Endodermal cell (in vitro differentiated cells): ENCODE results near the gene USP49. TPM values are rescaled to one million over a fixed set of nuclear protein-coding genes. Genes with fewer than 3 reads are reported as not detected.
A peak's percentile ranks its signal among the peaks of the same experiment; 100 is the strongest.

Experiments
- DNase-seq: peaks from one replicate; pipeline ENCODE4 v3.0.0-alpha.2; 2017
- H3K27ac ChIP-seq: 2 replicates; pipeline ENCODE4 v1.5.1; 2013; ENCODE audit warnings: mild to moderate bottlenecking, low read depth, low read length, moderate library complexity
- H3K27me3 ChIP-seq: 2 replicates; pipeline ENCODE4 v1.6.1; 2013; ENCODE audit warnings: mild to moderate bottlenecking, low read length, moderate library complexity; ENCODE audit not compliant: insufficient read depth, control insufficient read depth, poor library complexity, severe bottlenecking
- H3K36me3 ChIP-seq: 2 replicates; pipeline ENCODE4 v1.7.0; 2013; ENCODE audit warnings: mild to moderate bottlenecking, low read length, moderate library complexity; ENCODE audit not compliant: control insufficient read depth, insufficient read depth
- H3K4me1 ChIP-seq: one replicate; pipeline ENCODE4 v1.7.0; 2013; ENCODE audit warnings: low read length; ENCODE audit not compliant: control insufficient read depth, insufficient read depth
- H3K4me3 ChIP-seq: 2 replicates; pipeline ENCODE4 v1.5.1; 2013; ENCODE audit warnings: mild to moderate bottlenecking, low read length, moderate library complexity
- H3K9ac ChIP-seq: 2 replicates; pipeline ENCODE4 v1.6.1; 2013; ENCODE audit warnings: mild to moderate bottlenecking, low read length, moderate library complexity; ENCODE audit not compliant: poor library complexity, severe bottlenecking; ENCODE audit errors: extremely low read depth
- H3K9me3 ChIP-seq: 2 replicates; pipeline ENCODE4 v1.6.1; 2013; ENCODE audit warnings: mild to moderate bottlenecking, low read length, moderate library complexity; ENCODE audit not compliant: control insufficient read depth
- H3K27ac Mint-ChIP-seq: 2 replicates; pipeline ENCODE4 v1.8.0; 2020; ENCODE audit warnings: mixed read lengths
- H3K27me3 Mint-ChIP-seq: 2 replicates; pipeline ENCODE4 v1.8.0; 2021; ENCODE audit warnings: mild to moderate bottlenecking, mixed read lengths; ENCODE audit not compliant: insufficient read depth
- H3K36me3 Mint-ChIP-seq: 2 replicates; pipeline ENCODE4 v1.8.0; 2020; ENCODE audit warnings: low read depth, mixed read lengths
- H3K4me1 Mint-ChIP-seq: 2 replicates; pipeline ENCODE4 v1.8.0; 2020; ENCODE audit warnings: mixed read lengths
- H3K4me3 Mint-ChIP-seq: 2 replicates; pipeline ENCODE4 v1.8.0; 2020; ENCODE audit warnings: mild to moderate bottlenecking, moderate library complexity, mixed read lengths
- H3K9me3 Mint-ChIP-seq: 2 replicates; pipeline ENCODE4 v1.8.0; 2020; ENCODE audit warnings: mild to moderate bottlenecking, mixed read lengths
- CTCF ChIP-seq: fragments of 200-600 bp; sonication (generic); conservative IDR thresholded peaks from 2 replicates; pipeline ENCODE4 v1.5.0; 2021; ENCODE audit warnings: antibody characterized with exemption, mild to moderate bottlenecking
- WGBS, 2 experiments: methylation state at CpG; one replicate each; pipeline versions ENCODE4 v1.1.5 to v1.1.7; 2013; ENCODE audit warnings: missing lambda C conversion rate in 2 of 2, mixed read lengths in 1 of 2; ENCODE audit not compliant: insufficient coverage in 1 of 2, insufficient read length in 1 of 2; 5-methylcytosine and 5-hydroxymethylcytosine counted together
- total RNA-seq, 2 donors: library from RNA; stranded (reverse); fragmentation: NEBNext Ultra II Directional in 1 of 2; extraction: Animal tissue kit (Norgen Biotek cat#: 25700) in 1 of 2; gene quantifications; 2 replicates in 1 of 2; 3 replicates in 1 of 2; pipeline ENCODE4 v1.2.1, GENCODE V29; 2021

The USP49 gene
- total RNA-seq, 2 donors from 2014 or later: 14.0 to 18.9 TPM

GRCh38 chr6:41763470-41763869 lies 131.7 kb downstream of the USP49 start:
- no peak overlapping the region for H3K4me3 Mint-ChIP-seq
- H3K9ac ChIP-seq: no peak overlapping the region
- H3K27me3 ChIP-seq: no peaks in the 10 kb centered on the region
- H3K9me3 ChIP-seq: no peaks in the 10 kb centered on the region
- H3K4me1 Mint-ChIP-seq: no peaks in the 10 kb centered on the region
- H3K27me3 Mint-ChIP-seq: peaks cover 3% of the 10 kb centered on the region
- H3K9me3 Mint-ChIP-seq: no peaks in the 10 kb centered on the region
- peaks cover 3% of the 10 kb centered on the region for H3K4me1 ChIP-seq
- no peaks in the 10 kb centered on the region for H3K36me3 ChIP-seq
- no peak overlapping the region for H3K27ac Mint-ChIP-seq
- 66 to 83% methylated on average over 2 of the region's 2 CpGs for WGBS, 2 experiments
- no peak overlapping the region for H3K27ac ChIP-seq
- DNase-seq: no peak
- no peak overlapping the region for H3K4me3 ChIP-seq
- TF ChIP-seq CTCF: no peak
- H3K36me3 Mint-ChIP-seq: no peaks in the 10 kb centered on the region

- Mint-ChIP-seq H3K9me3 (no peaks in the 10 kb centered on the region), H3K27ac (peak overlapping the region; percentile 65)
Measured at GRCh38 chr6:41759905-41760579, 135.1 kb downstream of the USP49 start.

GRCh38 chr6:41759106-41759904 lies 135.9 kb downstream of the USP49 start:
- H3K4me1 Mint-ChIP-seq: no peaks in the 10 kb centered on the region
- DNase-seq: no peak
- no peaks in the 10 kb centered on the region for H3K9me3 Mint-ChIP-seq
- H3K9ac ChIP-seq: no peak overlapping the region
- H3K4me3 Mint-ChIP-seq: no peak overlapping the region
- no peaks in the 10 kb centered on the region for H3K9me3 ChIP-seq
- H3K4me1 ChIP-seq: peaks cover 7% of the 10 kb centered on the region
- H3K36me3 ChIP-seq: no peaks in the 10 kb centered on the region
- no peak overlapping the region for H3K4me3 ChIP-seq
- no peak for TF ChIP-seq CTCF
- H3K27me3 ChIP-seq: no peaks in the 10 kb centered on the region
- H3K36me3 Mint-ChIP-seq: no peaks in the 10 kb centered on the region
- no peak overlapping the region for H3K27ac Mint-ChIP-seq
- no peak overlapping the region for H3K27ac ChIP-seq
- H3K27me3 Mint-ChIP-seq: peaks cover 7% of the 10 kb centered on the region
- WGBS, 2 experiments: 89 to 94% methylated on average over 4 to 13 of the region's 13 CpGs

More at GRCh38 chr6:41759905-41760579, 135.1 kb downstream of the USP49 start:
- Histone ChIP-seq H3K9me3 (no peaks in the 10 kb centered on the region), H3K4me3 (no peak overlapping the region), H3K27me3 (no peaks in the 10 kb centered on the region), H3K9ac (no peak overlapping the region), H3K27ac (no peak overlapping the region), H3K4me1 (peaks cover 7% of the 10 kb centered on the region), H3K36me3 (no peaks in the 10 kb centered on the region)
- TF ChIP-seq CTCF: no peak
- Mint-ChIP-seq H3K27me3 (peaks cover 7% of the 10 kb centered on the region), H3K4me3 (no peak overlapping the region), H3K36me3 (no peaks in the 10 kb centered on the region), H3K4me1 (no peaks in the 10 kb centered on the region)
- 90 to 100% methylated on average over 2 of the region's 2 CpGs for WGBS, 2 experiments
- DNase-seq: peak; percentile 48
